Effector memory CD4-positive, alpha-beta T cell (primary cell): ENCODE data around the gene HSF2BP.

ENCODE experiments used
- DNase-seq, 3 donors: peaks; one replicate each; pipeline ENCODE4 v3.0.0-alpha.2; 2020
- H3K27ac ChIP-seq: 2 replicates; pipeline ENCODE4 v1.7.0; 2013; ENCODE audit warnings: mild to moderate bottlenecking, low read length, moderate library complexity; ENCODE audit not compliant: insufficient read depth, poor library complexity, severe bottlenecking
- H3K27me3 ChIP-seq: replicated peaks from 2 replicates; pipeline ENCODE4 v1.7.0; 2013; ENCODE audit warnings: mild to moderate bottlenecking, low read length; ENCODE audit not compliant: insufficient read depth, control insufficient read depth, poor library complexity, severe bottlenecking
- H3K36me3 ChIP-seq: 2 replicates; pipeline ENCODE4 v1.7.0; 2013; ENCODE audit warnings: mild to moderate bottlenecking, low read length, moderate library complexity; ENCODE audit not compliant: control insufficient read depth, insufficient read depth
- H3K4me1 ChIP-seq: 2 replicates; pipeline ENCODE4 v1.7.0; 2013; ENCODE audit warnings: low read length, mild to moderate bottlenecking; ENCODE audit not compliant: control insufficient read depth, insufficient read depth, poor library complexity, severe bottlenecking
- H3K4me3 ChIP-seq: 2 replicates; pipeline ENCODE4 v1.7.0; 2013; ENCODE audit warnings: low read length, low read depth, mild to moderate bottlenecking; ENCODE audit not compliant: insufficient read depth, poor library complexity, severe bottlenecking
- H3K9me3 ChIP-seq: 2 replicates; pipeline ENCODE4 v1.7.0; 2013; ENCODE audit warnings: mild to moderate bottlenecking, low read length, moderate library complexity; ENCODE audit not compliant: control insufficient read depth

HSF2BP gene

GRCh38 chr21:43669828-43670605 lies 10.7 kb upstream of the HSF2BP start:
- Histone ChIP-seq H3K4me1 (no peaks in the 10 kb centered on the region), H3K4me3 (no peak overlapping the region), H3K27ac (no peak overlapping the region), H3K27me3 (no peaks in the 10 kb centered on the region), H3K36me3 (peaks cover 44% of the 10 kb centered on the region), H3K9me3 (no peaks in the 10 kb centered on the region)
- DNase-seq: no peak

GRCh38 chr21:43667191-43667904 lies 8.1 kb upstream of the HSF2BP start:
- Histone ChIP-seq H3K4me1 (no peaks in the 10 kb centered on the region), H3K27ac (no peak overlapping the region), H3K9me3 (no peaks in the 10 kb centered on the region), H3K27me3 (no peaks in the 10 kb centered on the region), H3K36me3 (peaks cover 35% of the 10 kb centered on the region), H3K4me3 (no peak overlapping the region)
- DNase-seq: no peak

GRCh38 chr21:43665879-43666278 lies 6.6 kb upstream of the HSF2BP start:
- no peak for DNase-seq
- Histone ChIP-seq H3K36me3 (peaks cover 22% of the 10 kb centered on the region), H3K9me3 (no peaks in the 10 kb centered on the region), H3K27me3 (no peaks in the 10 kb centered on the region), H3K4me1 (peaks cover 6% of the 10 kb centered on the region), H3K27ac (no peak overlapping the region), H3K4me3 (no peak overlapping the region)

- no peak for DNase-seq
- no peaks in the 10 kb centered on the region for H3K9me3 ChIP-seq
- no peak overlapping the region for H3K27ac ChIP-seq
- H3K4me3 ChIP-seq: no peak overlapping the region
- peaks cover 12% of the 10 kb centered on the region for H3K36me3 ChIP-seq
- peaks cover 13% of the 10 kb centered on the region for H3K4me1 ChIP-seq
- H3K27me3 ChIP-seq: no peaks in the 10 kb centered on the region
Observed at GRCh38 chr21:43664358-43664757, 5.1 kb upstream of the HSF2BP start.

- Histone ChIP-seq H3K9me3 (no peaks in the 10 kb centered on the region), H3K27me3 (no peaks in the 10 kb centered on the region), H3K4me1 (peaks cover 18% of the 10 kb centered on the region), H3K4me3 (no peak overlapping the region), H3K36me3 (peaks cover 12% of the 10 kb centered on the region), H3K27ac (no peak overlapping the region)
- no peak for DNase-seq
Observed at GRCh38 chr21:43663033-43663432, 3.7 kb upstream of the HSF2BP start.

GRCh38 chr21:43662286-43662685 lies 3.0 kb upstream of the HSF2BP start:
- Histone ChIP-seq H3K36me3 (peaks cover 12% of the 10 kb centered on the region), H3K27ac (no peak overlapping the region), H3K4me1 (peaks cover 18% of the 10 kb centered on the region), H3K9me3 (no peaks in the 10 kb centered on the region), H3K4me3 (no peak overlapping the region), H3K27me3 (no peaks in the 10 kb centered on the region)
- no peak for DNase-seq

- Histone ChIP-seq H3K27ac (peak overlapping the region; percentile 81), H3K9me3 (no peaks in the 10 kb centered on the region), H3K36me3 (no peaks in the 10 kb centered on the region), H3K27me3 (no peaks in the 10 kb centered on the region), H3K4me3 (peak overlapping the region; percentile 95), H3K4me1 (peaks cover 18% of the 10 kb centered on the region)
- no peak for DNase-seq
Observed at GRCh38 chr21:43658769-43659135, 536 bp downstream of the HSF2BP start.

- Histone ChIP-seq H3K27ac (no peak overlapping the region), H3K36me3 (no peaks in the 10 kb centered on the region), H3K4me1 (peaks cover 18% of the 10 kb centered on the region), H3K27me3 (no peaks in the 10 kb centered on the region), H3K9me3 (no peaks in the 10 kb centered on the region), H3K4me3 (no peak overlapping the region)
- DNase-seq: no peak
Observed at GRCh38 chr21:43658088-43658741, 1.1 kb downstream of the HSF2BP start.

DNA sequence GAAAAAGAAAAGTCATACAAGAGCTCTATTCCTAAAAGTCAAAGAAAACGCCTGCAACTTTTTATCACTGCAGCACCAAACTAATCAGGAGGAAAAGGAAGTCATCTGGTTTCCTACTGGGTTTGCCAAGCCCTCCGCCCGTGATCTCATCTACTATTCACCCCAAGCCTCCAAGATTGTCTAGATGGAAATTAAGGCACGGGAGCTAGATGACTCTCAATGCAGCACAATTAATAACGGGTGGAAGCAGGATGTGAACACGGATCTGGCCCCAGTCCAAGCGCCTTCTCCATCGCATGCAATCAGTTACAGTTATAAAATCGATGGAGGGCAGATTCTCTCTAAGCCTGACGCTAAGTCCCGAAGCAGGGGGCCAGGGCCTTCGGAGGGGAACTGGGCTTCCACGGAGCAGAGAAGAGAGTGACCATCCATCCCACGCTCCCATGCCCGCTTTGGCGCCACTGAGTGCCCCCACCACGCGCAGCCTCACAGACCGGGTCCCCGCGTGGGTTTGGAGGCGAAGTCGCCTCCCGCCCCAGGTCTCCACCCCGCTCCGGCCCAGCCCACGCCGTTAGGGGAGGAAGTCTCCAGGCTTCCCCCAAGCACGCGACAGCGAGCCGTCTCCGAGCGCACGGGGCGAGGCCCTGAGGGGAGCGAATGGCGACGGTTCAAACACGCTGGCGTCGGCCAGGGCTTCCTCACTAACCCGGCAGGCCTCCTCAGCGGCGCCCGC lies 1.8 kb downstream of the HSF2BP start:
- H3K27me3 ChIP-seq: no peaks in the 10 kb centered on the region
- H3K9me3 ChIP-seq: no peaks in the 10 kb centered on the region
- no peak for DNase-seq
- no peak overlapping the region for H3K4me3 ChIP-seq
- H3K36me3 ChIP-seq: no peaks in the 10 kb centered on the region
- peaks cover 18% of the 10 kb centered on the region for H3K4me1 ChIP-seq
- H3K27ac ChIP-seq: no peak overlapping the region
